HepG2 (cell line): ENCODE data around the gene ZKSCAN5. TPM values are rescaled to one million over a fixed set of nuclear protein-coding genes. Genes with fewer than 3 reads are reported as not detected.

ENCODE experiments used
- AGO2 ChIP-seq: fragments of 200-400 bp; formaldehyde crosslinking; optimal IDR thresholded peaks from 2 replicates; pipeline ENCODE3; 2017; ENCODE audit warnings: mild to moderate bottlenecking, low read depth, low read length, moderate library complexity
- ATF7 ChIP-seq, 2 experiments: fragments of 450-650 bp in 1 of 2; sonication (generic) in 1 of 2; formaldehyde crosslinking in 1 of 2; IDR thresholded peaks; 2 replicates each; pipeline versions ENCODE4 v1.4.0 to v1.6.1; 2016 to 2020; ENCODE audit warnings: antibody characterized with exemption in 1 of 2, mild to moderate bottlenecking in 1 of 2, missing genetic modification reagents in 1 of 2
- ATRX ChIP-seq: sonication (generic); formaldehyde crosslinking; IDR thresholded peaks from 2 replicates; pipeline ENCODE4 v1.4.0; 2020; ENCODE audit warnings: missing genetic modification reagents, borderline replicate concordance
- DRAP1 ChIP-seq: IDR thresholded peaks from 2 replicates; pipeline ENCODE4 v1.6.1; 2016; ENCODE audit warnings: missing genetic modification reagents, missing compliant biosample characterization
- HNRNPLL ChIP-seq: fragments of 200-400 bp; formaldehyde crosslinking; IDR thresholded peaks from 2 replicates; pipeline ENCODE4 v1.6.1; 2017; ENCODE audit warnings: mild to moderate bottlenecking, low read depth, low read length; ENCODE audit not compliant: poor library complexity, severe bottlenecking
- NCOR1 ChIP-seq: fragments of 200-600 bp; sonication (generic); IDR thresholded peaks from 2 replicates; pipeline ENCODE4 v1.7.0; 2017; ENCODE audit warnings: antibody characterized with exemption, low read length, borderline replicate concordance
- NFE2L2 ChIP-seq: fragments of 150-350 bp; IDR thresholded peaks from 2 replicates; pipeline ENCODE4 v1.6.1; 2014; ENCODE audit warnings: low read length
- NR2C2 ChIP-seq: sonication (generic); formaldehyde crosslinking; IDR thresholded peaks from 2 replicates; pipeline ENCODE4 v1.4.0; 2020; ENCODE audit warnings: missing genetic modification reagents, mild to moderate bottlenecking, moderate library complexity, borderline replicate concordance
- PHF8 ChIP-seq: sonication (generic); formaldehyde crosslinking; IDR thresholded peaks from 2 replicates; pipeline ENCODE4 v1.5.0; 2020; ENCODE audit warnings: missing genetic modification reagents
- RELA ChIP-seq: sonication (generic); formaldehyde crosslinking; IDR thresholded peaks from 2 replicates; pipeline ENCODE4 v1.4.0; 2020; ENCODE audit warnings: missing genetic modification reagents
- RFXANK ChIP-seq: IDR thresholded peaks from 2 replicates; pipeline ENCODE4 v1.6.1; 2016
- RNF2 ChIP-seq: fragments of 450-650 bp; conservative IDR thresholded peaks from 2 replicates; pipeline ENCODE4 v1.6.1; 2016; ENCODE audit warnings: low read depth
- SMARCC2 ChIP-seq: fragments of 450-650 bp; IDR thresholded peaks from 2 replicates; pipeline ENCODE4 v1.6.1; 2017; ENCODE audit warnings: antibody characterized with exemption, mild to moderate bottlenecking
- ZC3H4 ChIP-seq: sonication (generic); formaldehyde crosslinking; IDR thresholded peaks from 2 replicates; pipeline ENCODE4 v1.4.0; 2020; ENCODE audit warnings: missing genetic modification reagents, borderline replicate concordance
- ZFP1 ChIP-seq: IDR thresholded peaks from 2 replicates; pipeline ENCODE4 v1.6.1; 2016
- ZNF225 ChIP-seq: sonication (generic); formaldehyde crosslinking; IDR thresholded peaks from 2 replicates; pipeline ENCODE4 v1.4.0; 2020; ENCODE audit warnings: mild to moderate bottlenecking, missing genetic modification reagents
- ZNF280B ChIP-seq: sonication (generic); formaldehyde crosslinking; IDR thresholded peaks from 2 replicates; pipeline ENCODE4 v1.5.0; 2020; ENCODE audit warnings: missing genetic modification reagents, mild to moderate bottlenecking, borderline replicate concordance
- ZNF569 ChIP-seq: sonication (generic); formaldehyde crosslinking; IDR thresholded peaks from 2 replicates; pipeline ENCODE4 v1.5.0; 2020; ENCODE audit warnings: mild to moderate bottlenecking, missing genetic modification reagents, moderate library complexity, borderline replicate concordance
- ZNF616 ChIP-seq: sonication (generic); formaldehyde crosslinking; IDR thresholded peaks from 2 replicates; pipeline ENCODE4 v1.5.0; 2020; ENCODE audit warnings: low read depth, mild to moderate bottlenecking, missing genetic modification reagents
- ZNF629 ChIP-seq: sonication (generic); formaldehyde crosslinking; conservative IDR thresholded peaks from 2 replicates; pipeline ENCODE4 v1.5.0; 2020; ENCODE audit warnings: missing genetic modification reagents
- ZNF646 ChIP-seq: sonication (generic); formaldehyde crosslinking; IDR thresholded peaks from 2 replicates; pipeline ENCODE4 v1.9.0; 2021; ENCODE audit warnings: mild to moderate bottlenecking, missing genetic modification reagents
- ZNF850 ChIP-seq: sonication (generic); formaldehyde crosslinking; conservative IDR thresholded peaks from 2 replicates; pipeline ENCODE4 v1.9.0; 2021; ENCODE audit warnings: mild to moderate bottlenecking, missing genetic modification reagents
- polyA plus RNA-seq, 8 experiments: library from polyadenylated mRNA; depleted of rRNA in 3 of 8; stranded (reverse) in 7 of 8; unstranded in 1 of 8; fragments of >200 nt; fragmentation: Illumina TruSeq in 4 of 8; extraction: Trizol in 4 of 8; gene quantifications; 2 replicates each; pipeline versions ENCODE4 v1.2.1 to v1.2.3, GENCODE V29; 2011 to 2016; ENCODE audit warnings: low read depth in 4 of 8, missing spikeins in 1 of 8, mixed read lengths in 1 of 8; ENCODE audit not compliant: insufficient read depth in 1 of 8
- total RNA-seq, 5 experiments: library from RNA; depleted of rRNA; stranded (reverse); fragments of >200 nt; fragmentation: Illumina TruSeq; extraction: Trizol; gene quantifications; 2 replicates each; pipeline ENCODE4 v1.2.3, GENCODE V29; 2016; ENCODE audit warnings: low read depth in 1 of 5

ZKSCAN5 gene
- total and polyA plus RNA-seq, 2 of the 13 experiments (the other 11 are each of a cell fraction or from before 2014, with no cell fraction given) = 5.5 to 11.7 TPM

GRCh38 chr7:99551767-99552463, 47.5 kb downstream of the ZKSCAN5 start, which contains the start of gene FAM200A (continued):
- TF ChIP-seq ZNF646 (no peak), ZNF616 (0 out of 2 replicates have a peak, but pooled peaks have one; percentile 61), NCOR1 (no peak), ZNF225 (CRISPR knock-in tag) (peak; percentile 84), ATRX (CRISPR knock-in tag) (no peak), NFE2L2 (no peak), DRAP1 (CRISPR knock-in tag) (peak; percentile 84), ZNF850 (CRISPR knock-in tag) (no peak), ZNF280B (peak; percentile 80; the same call in 1 of the 2 replicates), ZNF629 (CRISPR knock-in tag) (no peak), AGO2 (peak; percentile 84), PHF8 (CRISPR knock-in tag) (peak; percentile 80), SMARCC2 (no peak), HNRNPLL (peak; percentile 30), NR2C2 (CRISPR knock-in tag) (peak; percentile 22; the same call in 1 of the 2 replicates), RFXANK (no peak), RELA (CRISPR knock-in tag) (no peak), RNF2 (no peak), ZFP1 (CRISPR knock-in tag) (0 out of 2 replicates have a peak, but pooled peaks have one; percentile 55), ZC3H4 (CRISPR knock-in tag) (peak; percentile 27; the same call in 1 of the 2 replicates), ZNF569 (CRISPR knock-in tag) (0 out of 2 replicates have a peak, but pooled peaks have one; percentile 36), ATF7 (IDR thresholded peaks at IDR 0.05) (no peak), ATF7 (CRISPR knock-in tag; IDR thresholded peaks at IDR 0.05) (no peak)
